HEK293 (cell line): ENCODE results near the gene IGFALS.
A peak's percentile ranks its signal among the peaks of the same experiment; 100 is the strongest.

Experiments
- BCL11B ChIP-seq: fragments of 450-650 bp; formaldehyde crosslinking; IDR thresholded peaks from 2 replicates; pipeline ENCODE4 v1.5.1; 2016; ENCODE audit warnings: low read depth, missing biosample characterization, missing genetic modification characterization
- KLF16 ChIP-seq: fragments of 450-650 bp; formaldehyde crosslinking; IDR thresholded peaks from 2 replicates; pipeline ENCODE4 v1.5.1; 2017; ENCODE audit warnings: missing biosample characterization, missing genetic modification characterization
- KLF8 ChIP-seq: fragments of 450-650 bp; formaldehyde crosslinking; IDR thresholded peaks from 2 replicates; pipeline ENCODE4 v1.5.1; 2016; ENCODE audit warnings: missing biosample characterization, missing genetic modification characterization
- MEIS1 ChIP-seq: sonication (generic); formaldehyde crosslinking; IDR thresholded peaks from 2 replicates; pipeline ENCODE4 v1.8.1; 2022; ENCODE audit warnings: missing genetic modification reagents, mild to moderate bottlenecking, borderline replicate concordance
- OVOL3 ChIP-seq: fragments of 450-650 bp; formaldehyde crosslinking; IDR thresholded peaks from 2 replicates; pipeline ENCODE4 v1.5.1; 2016; ENCODE audit warnings: missing biosample characterization, missing genetic modification characterization
- PRDM1 ChIP-seq: fragments of 450-650 bp; formaldehyde crosslinking; IDR thresholded peaks from 2 replicates; pipeline ENCODE4; 2016; ENCODE audit warnings: missing biosample characterization, missing genetic modification characterization
- SCRT2 ChIP-seq: fragments of 450-650 bp; formaldehyde crosslinking; IDR thresholded peaks from 2 replicates; pipeline ENCODE4 v1.5.1; 2016; ENCODE audit warnings: missing biosample characterization, missing genetic modification characterization
- SP2 ChIP-seq: fragments of 450-650 bp; formaldehyde crosslinking; IDR thresholded peaks from 2 replicates; pipeline ENCODE4 v1.5.1; 2016; ENCODE audit warnings: missing biosample characterization, missing genetic modification characterization
- ZBTB17 ChIP-seq: fragments of 450-650 bp; formaldehyde crosslinking; IDR thresholded peaks from 2 replicates; pipeline ENCODE4 v1.5.1; 2016; ENCODE audit warnings: missing biosample characterization, missing genetic modification characterization
- ZBTB20 ChIP-seq: fragments of 450-650 bp; formaldehyde crosslinking; IDR thresholded peaks from 2 replicates; pipeline ENCODE4 v1.5.1; 2016; ENCODE audit warnings: missing biosample characterization, missing genetic modification characterization
- ZBTB7A ChIP-seq: fragments of 450-650 bp; formaldehyde crosslinking; IDR thresholded peaks from 2 replicates; pipeline ENCODE4 v1.5.1; 2016; ENCODE audit warnings: low read depth, missing biosample characterization, missing genetic modification characterization
- ZNF140 ChIP-seq: fragments of 450-650 bp; formaldehyde crosslinking; IDR thresholded peaks from 2 replicates; pipeline ENCODE4 v1.5.1; 2016; ENCODE audit warnings: missing biosample characterization, missing genetic modification characterization
- ZNF2 ChIP-seq: fragments of 450-650 bp; formaldehyde crosslinking; IDR thresholded peaks from 2 replicates; pipeline ENCODE4 v1.5.1; 2016; ENCODE audit warnings: missing biosample characterization, missing genetic modification characterization
- ZNF239 ChIP-seq: fragments of 450-650 bp; formaldehyde crosslinking; IDR thresholded peaks from 2 replicates; pipeline ENCODE4 v1.5.1; 2016; ENCODE audit warnings: missing biosample characterization, missing genetic modification characterization
- ZNF341 ChIP-seq: fragments of 450-650 bp; formaldehyde crosslinking; IDR thresholded peaks from 2 replicates; pipeline ENCODE4; 2016; ENCODE audit warnings: low read depth, missing biosample characterization, missing genetic modification characterization
- ZNF404 ChIP-seq: fragments of 450-650 bp; formaldehyde crosslinking; IDR thresholded peaks from 2 replicates; pipeline ENCODE4 v1.5.1; 2017; ENCODE audit warnings: missing biosample characterization, missing genetic modification characterization
- ZNF48 ChIP-seq: fragments of 450-650 bp; formaldehyde crosslinking; IDR thresholded peaks from 2 replicates; pipeline ENCODE4 v1.5.1; 2016; ENCODE audit warnings: missing biosample characterization, missing genetic modification characterization
- ZNF555 ChIP-seq: fragments of 450-650 bp; formaldehyde crosslinking; conservative IDR thresholded peaks from 2 replicates; pipeline ENCODE4 v1.5.1; 2017; ENCODE audit warnings: missing biosample characterization, mild to moderate bottlenecking, missing genetic modification characterization, inconsistent platforms
- ZNF560 ChIP-seq: fragments of 450-650 bp; formaldehyde crosslinking; IDR thresholded peaks from 2 replicates; pipeline ENCODE4 v1.5.1; 2017; ENCODE audit warnings: missing biosample characterization, missing genetic modification characterization, borderline replicate concordance
- ZNF585B ChIP-seq: fragments of 450-650 bp; formaldehyde crosslinking; IDR thresholded peaks from 2 replicates; pipeline ENCODE4 v1.5.1; 2016; ENCODE audit warnings: missing biosample characterization, missing genetic modification characterization
- ZNF623 ChIP-seq: fragments of 450-650 bp; formaldehyde crosslinking; IDR thresholded peaks from 2 replicates; pipeline ENCODE4 v1.5.1; 2016; ENCODE audit warnings: missing biosample characterization, missing genetic modification characterization
- ZNF658 ChIP-seq: fragments of 450-650 bp; formaldehyde crosslinking; IDR thresholded peaks from 2 replicates; pipeline ENCODE4; 2016; ENCODE audit warnings: missing biosample characterization, missing genetic modification characterization
- ZNF660 ChIP-seq: fragments of 450-650 bp; IDR thresholded peaks from 2 replicates; pipeline ENCODE4 v1.5.1; 2018; ENCODE audit warnings: missing biosample characterization, mild to moderate bottlenecking, missing genetic modification characterization
- ZNF791 ChIP-seq: fragments of 450-650 bp; formaldehyde crosslinking; IDR thresholded peaks from 2 replicates; pipeline ENCODE4 v1.5.1; 2016; ENCODE audit warnings: missing biosample characterization, missing genetic modification characterization
- ZSCAN30 ChIP-seq: fragments of 450-650 bp; IDR thresholded peaks from 2 replicates; pipeline ENCODE4 v1.5.1; 2018; ENCODE audit warnings: missing biosample characterization, mild to moderate bottlenecking, missing genetic modification characterization, moderate library complexity
- TF ChIP-seq, protein P1 (sequence below): fragments of 450-650 bp; formaldehyde crosslinking; IDR thresholded peaks from 2 replicates; pipeline ENCODE4 v1.5.1; 2016; ENCODE audit warnings: missing biosample characterization, missing genetic modification characterization, borderline replicate concordance
- TF ChIP-seq, protein P2 (sequence below): sonication (generic); formaldehyde crosslinking; IDR thresholded peaks from 2 replicates; pipeline ENCODE4 v1.8.1; 2022; ENCODE audit warnings: mild to moderate bottlenecking, moderate library complexity, missing genetic modification reagents
- TF ChIP-seq, protein P3 (sequence below): fragments of 450-650 bp; formaldehyde crosslinking; IDR thresholded peaks from 2 replicates; pipeline ENCODE4 v1.5.1; 2016; ENCODE audit warnings: missing biosample characterization, missing genetic modification characterization
- TF ChIP-seq, protein P4 (sequence below): fragments of 450-650 bp; formaldehyde crosslinking; IDR thresholded peaks from 2 replicates; pipeline ENCODE4 v1.5.1; 2016; ENCODE audit warnings: missing biosample characterization, missing genetic modification characterization
- TF ChIP-seq, protein P5 (sequence below): fragments of 450-650 bp; formaldehyde crosslinking; optimal IDR thresholded peaks from 2 replicates; pipeline ENCODE3; 2016; ENCODE audit warnings: missing biosample characterization, mild to moderate bottlenecking, missing genetic modification characterization

The IGFALS gene

DNA sequence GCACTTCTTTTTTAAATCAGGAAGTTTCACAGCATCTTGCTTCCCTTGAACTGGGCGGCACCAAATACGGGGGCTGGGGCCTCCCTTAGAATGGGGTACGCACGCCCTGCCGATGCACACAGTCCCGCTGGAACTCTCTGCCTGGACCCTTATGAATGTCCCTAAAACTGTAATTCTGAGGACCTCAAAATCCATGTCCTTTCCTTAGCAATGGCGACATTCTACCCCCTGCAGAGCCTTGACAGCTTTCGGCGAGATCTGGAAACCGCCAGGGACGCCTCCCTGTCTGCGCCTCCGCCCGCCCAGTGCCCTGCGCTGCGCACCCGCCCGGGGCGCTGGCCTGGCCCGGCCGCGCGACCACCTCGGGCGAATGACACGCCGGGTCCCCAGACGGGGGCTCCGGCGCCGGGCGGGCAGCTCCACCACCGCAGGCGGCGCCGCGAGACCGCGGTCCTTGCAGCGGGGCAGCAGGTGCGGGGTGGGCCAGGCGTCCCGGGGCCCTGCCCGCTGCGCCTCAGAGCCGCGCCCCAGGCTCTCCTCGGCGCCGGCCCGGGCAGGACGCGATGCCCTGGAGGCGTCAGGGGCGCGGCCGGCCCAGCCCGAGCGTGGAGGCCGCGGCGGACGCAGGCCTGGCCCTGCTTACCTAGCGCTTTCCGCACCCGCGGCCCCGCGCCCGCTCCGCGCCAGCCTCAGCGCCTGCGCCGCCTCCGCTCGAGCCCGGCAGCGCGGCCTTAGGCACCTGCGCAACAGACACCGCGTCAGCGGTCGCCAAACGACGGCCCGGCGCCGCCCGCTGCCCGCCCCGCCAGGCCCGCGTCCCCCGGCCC is 32.6 kb upstream of the IGFALS start (continued):
- TF ChIP-seq, protein P1, sequence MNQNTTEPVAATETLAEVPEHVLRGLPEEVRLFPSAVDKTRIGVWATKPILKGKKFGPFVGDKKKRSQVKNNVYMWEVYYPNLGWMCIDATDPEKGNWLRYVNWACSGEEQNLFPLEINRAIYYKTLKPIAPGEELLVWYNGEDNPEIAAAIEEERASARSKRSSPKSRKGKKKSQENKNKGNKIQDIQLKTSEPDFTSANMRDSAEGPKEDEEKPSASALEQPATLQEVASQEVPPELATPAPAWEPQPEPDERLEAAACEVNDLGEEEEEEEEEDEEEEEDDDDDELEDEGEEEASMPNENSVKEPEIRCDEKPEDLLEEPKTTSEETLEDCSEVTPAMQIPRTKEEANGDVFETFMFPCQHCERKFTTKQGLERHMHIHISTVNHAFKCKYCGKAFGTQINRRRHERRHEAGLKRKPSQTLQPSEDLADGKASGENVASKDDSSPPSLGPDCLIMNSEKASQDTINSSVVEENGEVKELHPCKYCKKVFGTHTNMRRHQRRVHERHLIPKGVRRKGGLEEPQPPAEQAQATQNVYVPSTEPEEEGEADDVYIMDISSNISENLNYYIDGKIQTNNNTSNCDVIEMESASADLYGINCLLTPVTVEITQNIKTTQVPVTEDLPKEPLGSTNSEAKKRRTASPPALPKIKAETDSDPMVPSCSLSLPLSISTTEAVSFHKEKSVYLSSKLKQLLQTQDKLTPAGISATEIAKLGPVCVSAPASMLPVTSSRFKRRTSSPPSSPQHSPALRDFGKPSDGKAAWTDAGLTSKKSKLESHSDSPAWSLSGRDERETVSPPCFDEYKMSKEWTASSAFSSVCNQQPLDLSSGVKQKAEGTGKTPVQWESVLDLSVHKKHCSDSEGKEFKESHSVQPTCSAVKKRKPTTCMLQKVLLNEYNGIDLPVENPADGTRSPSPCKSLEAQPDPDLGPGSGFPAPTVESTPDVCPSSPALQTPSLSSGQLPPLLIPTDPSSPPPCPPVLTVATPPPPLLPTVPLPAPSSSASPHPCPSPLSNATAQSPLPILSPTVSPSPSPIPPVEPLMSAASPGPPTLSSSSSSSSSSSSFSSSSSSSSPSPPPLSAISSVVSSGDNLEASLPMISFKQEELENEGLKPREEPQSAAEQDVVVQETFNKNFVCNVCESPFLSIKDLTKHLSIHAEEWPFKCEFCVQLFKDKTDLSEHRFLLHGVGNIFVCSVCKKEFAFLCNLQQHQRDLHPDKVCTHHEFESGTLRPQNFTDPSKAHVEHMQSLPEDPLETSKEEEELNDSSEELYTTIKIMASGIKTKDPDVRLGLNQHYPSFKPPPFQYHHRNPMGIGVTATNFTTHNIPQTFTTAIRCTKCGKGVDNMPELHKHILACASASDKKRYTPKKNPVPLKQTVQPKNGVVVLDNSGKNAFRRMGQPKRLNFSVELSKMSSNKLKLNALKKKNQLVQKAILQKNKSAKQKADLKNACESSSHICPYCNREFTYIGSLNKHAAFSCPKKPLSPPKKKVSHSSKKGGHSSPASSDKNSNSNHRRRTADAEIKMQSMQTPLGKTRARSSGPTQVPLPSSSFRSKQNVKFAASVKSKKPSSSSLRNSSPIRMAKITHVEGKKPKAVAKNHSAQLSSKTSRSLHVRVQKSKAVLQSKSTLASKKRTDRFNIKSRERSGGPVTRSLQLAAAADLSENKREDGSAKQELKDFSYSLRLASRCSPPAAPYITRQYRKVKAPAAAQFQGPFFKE = no peak
- TF ChIP-seq ZSCAN30 (tag by site-specific recombination) (0 out of 2 replicates have a peak, but pooled peaks have one; percentile 16), ZNF239 (tag by site-specific recombination) (no peak), ZBTB17 (tag by site-specific recombination) (no peak), ZNF140 (tag by site-specific recombination) (no peak), KLF16 (no peak), SCRT2 (tag by site-specific recombination) (no peak), OVOL3 (tag by site-specific recombination) (no peak), ZNF48 (no peak), KLF8 (tag by site-specific recombination) (no peak), ZNF585B (tag by site-specific recombination) (no peak), ZNF341 (no peak), MEIS1 (CRISPR knock-in tag) (no peak), ZNF658 (tag by site-specific recombination) (no peak), ZNF2 (tag by site-specific recombination) (0 out of 2 replicates have a peak, but pooled peaks have one; percentile 35), ZNF623 (tag by site-specific recombination) (no peak), ZNF404 (no peak), ZBTB20 (peak; percentile 67; the same call in 1 of the 2 replicates), ZBTB7A (tag by site-specific recombination) (no peak), PRDM1 (no peak), ZNF555 (tag by site-specific recombination) (no peak), ZNF660 (tag by site-specific recombination) (no peak), ZNF560 (tag by site-specific recombination) (no peak), ZNF791 (tag by site-specific recombination) (no peak), SP2 (tag by site-specific recombination) (no peak), BCL11B (tag by site-specific recombination) (no peak)
- TF ChIP-seq, protein P2, sequence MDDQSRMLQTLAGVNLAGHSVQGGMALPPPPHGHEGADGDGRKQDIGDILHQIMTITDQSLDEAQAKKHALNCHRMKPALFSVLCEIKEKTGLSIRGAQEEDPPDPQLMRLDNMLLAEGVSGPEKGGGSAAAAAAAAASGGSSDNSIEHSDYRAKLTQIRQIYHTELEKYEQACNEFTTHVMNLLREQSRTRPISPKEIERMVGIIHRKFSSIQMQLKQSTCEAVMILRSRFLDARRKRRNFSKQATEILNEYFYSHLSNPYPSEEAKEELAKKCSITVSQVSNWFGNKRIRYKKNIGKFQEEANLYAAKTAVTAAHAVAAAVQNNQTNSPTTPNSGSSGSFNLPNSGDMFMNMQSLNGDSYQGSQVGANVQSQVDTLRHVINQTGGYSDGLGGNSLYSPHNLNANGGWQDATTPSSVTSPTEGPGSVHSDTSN = no peak
- TF ChIP-seq, protein P3, sequence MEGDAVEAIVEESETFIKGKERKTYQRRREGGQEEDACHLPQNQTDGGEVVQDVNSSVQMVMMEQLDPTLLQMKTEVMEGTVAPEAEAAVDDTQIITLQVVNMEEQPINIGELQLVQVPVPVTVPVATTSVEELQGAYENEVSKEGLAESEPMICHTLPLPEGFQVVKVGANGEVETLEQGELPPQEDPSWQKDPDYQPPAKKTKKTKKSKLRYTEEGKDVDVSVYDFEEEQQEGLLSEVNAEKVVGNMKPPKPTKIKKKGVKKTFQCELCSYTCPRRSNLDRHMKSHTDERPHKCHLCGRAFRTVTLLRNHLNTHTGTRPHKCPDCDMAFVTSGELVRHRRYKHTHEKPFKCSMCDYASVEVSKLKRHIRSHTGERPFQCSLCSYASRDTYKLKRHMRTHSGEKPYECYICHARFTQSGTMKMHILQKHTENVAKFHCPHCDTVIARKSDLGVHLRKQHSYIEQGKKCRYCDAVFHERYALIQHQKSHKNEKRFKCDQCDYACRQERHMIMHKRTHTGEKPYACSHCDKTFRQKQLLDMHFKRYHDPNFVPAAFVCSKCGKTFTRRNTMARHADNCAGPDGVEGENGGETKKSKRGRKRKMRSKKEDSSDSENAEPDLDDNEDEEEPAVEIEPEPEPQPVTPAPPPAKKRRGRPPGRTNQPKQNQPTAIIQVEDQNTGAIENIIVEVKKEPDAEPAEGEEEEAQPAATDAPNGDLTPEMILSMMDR (tag by site-specific recombination) = no peak
- TF ChIP-seq, protein P4, sequence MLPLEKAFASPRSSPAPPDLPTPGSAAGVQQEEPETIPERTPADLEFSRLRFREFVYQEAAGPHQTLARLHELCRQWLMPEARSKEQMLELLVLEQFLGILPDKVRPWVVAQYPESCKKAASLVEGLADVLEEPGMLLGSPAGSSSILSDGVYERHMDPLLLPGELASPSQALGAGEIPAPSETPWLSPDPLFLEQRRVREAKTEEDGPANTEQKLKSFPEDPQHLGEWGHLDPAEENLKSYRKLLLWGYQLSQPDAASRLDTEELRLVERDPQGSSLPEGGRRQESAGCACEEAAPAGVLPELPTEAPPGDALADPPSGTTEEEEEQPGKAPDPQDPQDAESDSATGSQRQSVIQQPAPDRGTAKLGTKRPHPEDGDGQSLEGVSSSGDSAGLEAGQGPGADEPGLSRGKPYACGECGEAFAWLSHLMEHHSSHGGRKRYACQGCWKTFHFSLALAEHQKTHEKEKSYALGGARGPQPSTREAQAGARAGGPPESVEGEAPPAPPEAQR (tag by site-specific recombination) = no peak
- TF ChIP-seq, protein P5, sequence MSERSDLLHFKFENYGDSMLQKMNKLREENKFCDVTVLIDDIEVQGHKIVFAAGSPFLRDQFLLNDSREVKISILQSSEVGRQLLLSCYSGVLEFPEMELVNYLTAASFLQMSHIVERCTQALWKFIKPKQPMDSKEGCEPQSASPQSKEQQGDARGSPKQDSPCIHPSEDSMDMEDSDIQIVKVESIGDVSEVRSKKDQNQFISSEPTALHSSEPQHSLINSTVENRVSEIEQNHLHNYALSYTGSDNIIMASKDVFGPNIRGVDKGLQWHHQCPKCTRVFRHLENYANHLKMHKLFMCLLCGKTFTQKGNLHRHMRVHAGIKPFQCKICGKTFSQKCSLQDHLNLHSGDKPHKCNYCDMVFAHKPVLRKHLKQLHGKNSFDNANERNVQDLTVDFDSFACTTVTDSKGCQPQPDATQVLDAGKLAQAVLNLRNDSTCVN = peak; percentile 21
